B cell (primary cell): ENCODE data around the gene TNRC6B. TPM values are rescaled to one million over a fixed set of nuclear protein-coding genes. Genes with fewer than 3 reads are reported as not detected.

Experiments
- ATAC-seq: fragments of 200-7000 bp; cut with Tn5 transposase; one replicate; pipeline ENCODE4 v1.10.0; 2021; ENCODE audit warnings: low read depth, mild to moderate bottlenecking, moderate number of reproducible peaks, moderate library complexity
- CTCF ChIA-PET: fragments of 350-600 bp; sonication (Branson Sonifier 250); formaldehyde crosslinking; loops from one replicate; lab custom pipeline; 2021; ENCODE audit warnings: antibody characterized with exemption, inconsistent platforms; lab: Charles Lee
- POLR2A ChIA-PET: fragments of 350-600 bp; sonication (Branson Sonifier 250); formaldehyde crosslinking; loops from one replicate; lab custom pipeline; 2021; ENCODE audit warnings: antibody characterized with exemption; lab: Charles Lee
- DNase-seq: peaks from one replicate; pipeline ENCODE4 v3.0.0; 2013
- H2AFZ ChIP-seq: 2 replicates; pipeline ENCODE4 v1.6.1; 2012; ENCODE audit warnings: mild to moderate bottlenecking, low read depth, low read length; ENCODE audit not compliant: insufficient read depth, poor library complexity, severe bottlenecking
- H3K27ac ChIP-seq, 2 donors: 1 replicate in 1 of 2; 2 replicates in 1 of 2; pipeline ENCODE4 v1.5.1; 2012 to 2013; ENCODE audit warnings: low read length in 2 of 2, mild to moderate bottlenecking in 2 of 2, moderate library complexity in 1 of 2
- H3K27me3 ChIP-seq, 4 experiments: fragments of 200-600 bp in 1 of 4; sonication (generic) in 1 of 4; replicated peaks in 1 of 4; 1 replicate in 2 of 4; 2 replicates in 2 of 4; pipeline versions ENCODE4 v1.6.1 to v1.7.0; 2013 to 2016; ENCODE audit warnings: low read length in 3 of 4, mild to moderate bottlenecking in 2 of 4, mixed read lengths in 1 of 4, moderate library complexity in 1 of 4; ENCODE audit not compliant: insufficient read depth in 4 of 4, control insufficient read depth in 3 of 4; ENCODE audit errors: control extremely low read depth in 1 of 4
- H3K36me3 ChIP-seq, 2 experiments: replicated peaks in 1 of 2; 1 replicate in 1 of 2; 2 replicates in 1 of 2; pipeline versions ENCODE4 v1.6.1 to v1.7.1; 2013; ENCODE audit warnings: low read length in 1 of 2; ENCODE audit not compliant: insufficient read depth in 2 of 2, control insufficient read depth in 1 of 2; ENCODE audit errors: control extremely low read depth in 1 of 2, extremely low read depth in 1 of 2
- H3K4me1 ChIP-seq, 2 donors: fragments of 200-600 bp in 1 of 2; sonication (generic) in 1 of 2; 1 replicate in 1 of 2; 2 replicates in 1 of 2; pipeline versions ENCODE4 v1.5.1 to v1.6.1; 2013 to 2017; ENCODE audit warnings: low read length in 2 of 2; ENCODE audit not compliant: control insufficient read depth in 2 of 2, insufficient read depth in 2 of 2
- H3K4me2 ChIP-seq: replicated peaks from 2 replicates; pipeline ENCODE3; 2012; ENCODE audit warnings: mild to moderate bottlenecking, low read depth, low read length; ENCODE audit not compliant: poor library complexity, severe bottlenecking
- H3K4me3 ChIP-seq, 5 experiments: fragments of 200-600 bp in 1 of 5; sonication (generic) in 1 of 5; 1 replicate in 3 of 5; 2 replicates in 2 of 5; pipeline versions ENCODE4 v1.5.1 to v1.7.0; 2011 to 2016; ENCODE audit warnings: low read length in 4 of 5, mild to moderate bottlenecking in 4 of 5, low read depth in 2 of 5, control low read depth in 1 of 5, moderate library complexity in 1 of 5; ENCODE audit not compliant: insufficient read depth in 1 of 5; ENCODE audit errors: control extremely low read depth in 1 of 5, extremely low read depth in 1 of 5
- H3K79me2 ChIP-seq: fragments of 200-600 bp; sonication (generic); one replicate; pipeline ENCODE4 v1.6.0; 2016; ENCODE audit warnings: low read length; ENCODE audit not compliant: control insufficient read depth, insufficient read depth
- H3K9ac ChIP-seq: fragments of 200-600 bp; sonication (generic); 2 replicates; pipeline ENCODE4 v1.6.1; 2017; ENCODE audit warnings: mild to moderate bottlenecking, low read length, moderate library complexity
- H3K9me3 ChIP-seq, 3 donors: one replicate each; pipeline versions ENCODE4 v1.6.1 to v1.7.1; 2013; ENCODE audit warnings: low read length in 2 of 3; ENCODE audit not compliant: control insufficient read depth in 2 of 3, insufficient read depth in 1 of 3; ENCODE audit errors: control extremely low read depth in 1 of 3
- H4K20me1 ChIP-seq: 2 replicates; pipeline ENCODE4 v1.6.0; 2012; ENCODE audit warnings: mild to moderate bottlenecking, low read length; ENCODE audit not compliant: insufficient read depth, control insufficient read depth, poor library complexity, severe bottlenecking
- H3K27ac Mint-ChIP-seq: one replicate; pipeline ENCODE4 v1.8.0; 2021; ENCODE audit warnings: mixed read lengths
- H3K27me3 Mint-ChIP-seq: one replicate; pipeline ENCODE4 v1.8.0; 2021; ENCODE audit warnings: mixed read lengths
- H3K4me1 Mint-ChIP-seq: one replicate; pipeline ENCODE4 v1.8.0; 2021; ENCODE audit warnings: mixed read lengths
- H3K4me3 Mint-ChIP-seq: one replicate; pipeline ENCODE4 v1.8.0; 2021; ENCODE audit warnings: mixed read lengths
- H3K9me3 Mint-ChIP-seq: one replicate; pipeline ENCODE4 v1.8.0; 2022; ENCODE audit warnings: mixed read lengths; ENCODE audit not compliant: insufficient read depth
- EZH2 ChIP-seq: IDR thresholded peaks from 2 replicates; pipeline ENCODE4 v1.6.1; 2012; ENCODE audit warnings: borderline replicate concordance, low read depth, mild to moderate bottlenecking, moderate library complexity, low read length; ENCODE audit not compliant: insufficient read depth, poor library complexity, severe bottlenecking
- WGBS: methylation state at CpG from one replicate; pipeline ENCODE4 v1.1.5; 2013; ENCODE audit warnings: missing lambda C conversion rate; ENCODE audit not compliant: insufficient coverage; 5-methylcytosine and 5-hydroxymethylcytosine counted together
- intact Hi-C: fragments of 100-400 bp; cut with micrococcal nuclease; formaldehyde crosslinking; loops from one replicate; pipeline ENCODE4 v1.10.0; 2022
- polyA plus RNA-seq: library from polyadenylated mRNA; depleted of rRNA; stranded (reverse); fragments of >200 nt; gene quantifications from 2 replicates; pipeline ENCODE4 v1.2.3, GENCODE V29; 2012
- total RNA-seq, 2 donors: library from RNA; stranded (reverse); fragments of 120-200 nt in 1 of 2; gene quantifications; 1 replicate in 1 of 2; 2 replicates in 1 of 2; pipeline versions ENCODE4 v1.2.3 to v1.2.4, GENCODE V29; 2013 to 2022
- TF ChIP-seq, protein P1 (sequence below): fragments of 200-600 bp; IDR thresholded peaks from one replicate; pipeline ENCODE4 v1.8.0; 2022; ENCODE audit warnings: antibody characterized with exemption, mild to moderate bottlenecking

TNRC6B gene
- total and polyA plus RNA-seq, 2 donors (not counting 1 experiment from before 2014, with no cell fraction given), result 28.8 to 210 TPM

DNA sequence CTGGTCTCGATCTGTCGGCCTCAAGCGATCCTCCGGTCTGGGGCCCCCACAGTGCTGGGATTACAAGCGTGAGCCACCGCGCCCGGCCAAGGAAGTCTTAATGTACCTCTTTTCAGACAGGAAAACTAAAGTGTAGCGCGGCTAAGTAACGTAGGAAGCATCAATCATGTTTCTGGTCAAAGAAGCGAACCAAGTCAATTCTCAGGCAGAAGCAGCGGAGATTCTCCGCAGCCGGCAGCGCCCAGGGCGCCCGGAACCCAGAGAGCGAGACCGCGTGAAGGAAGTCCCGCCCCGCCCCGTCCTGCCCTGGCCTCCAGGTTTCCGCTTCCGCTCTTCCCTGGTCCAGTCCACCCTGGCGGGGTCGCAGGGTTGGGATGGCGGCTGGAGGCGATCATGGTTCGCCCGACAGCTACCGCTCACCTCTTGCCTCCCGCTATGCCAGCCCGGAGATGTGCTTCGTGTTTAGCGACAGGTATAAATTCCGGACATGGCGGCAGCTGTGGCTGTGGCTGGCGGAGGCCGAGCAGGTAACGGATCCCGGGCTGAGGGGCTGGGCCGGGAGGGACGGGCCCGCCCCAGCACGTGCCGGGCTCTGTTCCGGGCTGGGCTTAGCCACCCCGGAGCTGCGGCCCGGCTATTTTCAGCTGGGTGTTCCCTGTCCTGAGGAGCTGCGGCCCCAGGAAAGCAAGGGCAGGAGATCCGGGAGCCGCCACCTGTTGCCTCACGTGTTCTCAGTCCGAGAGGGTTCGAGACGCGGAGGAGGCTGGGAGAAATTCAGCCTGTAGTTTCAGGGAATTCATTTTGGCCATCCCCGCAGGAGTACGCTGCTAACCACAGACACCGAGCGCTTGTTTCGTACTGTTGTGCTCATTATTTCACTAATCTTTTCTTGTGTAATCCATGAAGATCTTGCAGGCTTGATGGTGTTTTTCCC lies 168.7 kb downstream of the TNRC6B start, which contains the start of gene ADSL:
Gene ADSL (plus strand): TSS at position 316 of the 934 bp plus-strand sequence. CDS start 59 bp downstream, at position 375.
- H3K9ac ChIP-seq, result peak within 1 kb of the TSS; percentile 79
- intact Hi-C loops, result loop anchor here (1.0 to 5.0 kb wide), 5 partner anchors 24 to 941 kb away; partner anchors contain the start of genes MRTFA, RANGAP1, SGSM3 and SLC25A17
- peak within 1 kb of the TSS; percentile 89 for H2AFZ ChIP-seq
- DNase-seq (peak; percentile 91), ATAC-seq (peak; percentile 89)
- Mint-ChIP-seq H3K9me3 (no peaks in the 10 kb centered on the region), H3K27me3 (no peaks in the 10 kb centered on the region), H3K27ac (peak within 1 kb of the TSS; percentile 97), H3K4me3 (peak within 1 kb of the TSS; percentile 98), H3K4me1 (peaks cover 32% of the 10 kb centered on the region)
- POLR2A ChIA-PET, result interaction anchor here (0.5 to 1.2 kb wide), 5 partner anchors 113 to 1579 kb away, joined by 4 to 6 read pairs (median 5); partner anchors contain the start of gene TNRC6B
- H3K4me1 ChIP-seq, result peaks cover 11 to 27% of the 10 kb centered on the region in 2 donors
- under 1% methylated on average over 59 of the region's 65 CpGs for WGBS
- H3K9me3 ChIP-seq, result no peaks in the 10 kb centered on the region
- H3K36me3 ChIP-seq, result peaks cover 0 to 22% of the 10 kb centered on the region in 2 experiments
- no peaks in the 10 kb centered on the region for H3K27me3 ChIP-seq
- H3K4me2 ChIP-seq, result peak within 1 kb of the TSS; percentile 77
- H3K79me2 ChIP-seq, result peaks cover 50% of the 10 kb centered on the region
- peak within 1 kb of the TSS; percentile 84 to 92 (median 88) for H3K4me3 ChIP-seq
- peaks cover 11% of the 10 kb centered on the region for H4K20me1 ChIP-seq
- CTCF ChIA-PET, result interaction anchor here (0.6 to 3.7 kb wide), 13 partner anchors 10 to 811 kb away, joined by 3 to 32 read pairs (median 3); partner anchors contain the start of genes ST13 and XPNPEP3
- peak within 1 kb of the TSS; percentile 74 to 75 for H3K27ac ChIP-seq
- TF ChIP-seq, protein P1, sequence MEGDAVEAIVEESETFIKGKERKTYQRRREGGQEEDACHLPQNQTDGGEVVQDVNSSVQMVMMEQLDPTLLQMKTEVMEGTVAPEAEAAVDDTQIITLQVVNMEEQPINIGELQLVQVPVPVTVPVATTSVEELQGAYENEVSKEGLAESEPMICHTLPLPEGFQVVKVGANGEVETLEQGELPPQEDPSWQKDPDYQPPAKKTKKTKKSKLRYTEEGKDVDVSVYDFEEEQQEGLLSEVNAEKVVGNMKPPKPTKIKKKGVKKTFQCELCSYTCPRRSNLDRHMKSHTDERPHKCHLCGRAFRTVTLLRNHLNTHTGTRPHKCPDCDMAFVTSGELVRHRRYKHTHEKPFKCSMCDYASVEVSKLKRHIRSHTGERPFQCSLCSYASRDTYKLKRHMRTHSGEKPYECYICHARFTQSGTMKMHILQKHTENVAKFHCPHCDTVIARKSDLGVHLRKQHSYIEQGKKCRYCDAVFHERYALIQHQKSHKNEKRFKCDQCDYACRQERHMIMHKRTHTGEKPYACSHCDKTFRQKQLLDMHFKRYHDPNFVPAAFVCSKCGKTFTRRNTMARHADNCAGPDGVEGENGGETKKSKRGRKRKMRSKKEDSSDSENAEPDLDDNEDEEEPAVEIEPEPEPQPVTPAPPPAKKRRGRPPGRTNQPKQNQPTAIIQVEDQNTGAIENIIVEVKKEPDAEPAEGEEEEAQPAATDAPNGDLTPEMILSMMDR, result no peak
- TF ChIP-seq EZH2, result no peak
